HL-60 (cell line): Measurements from ENCODE around the gene CBX4.
A peak's percentile ranks its signal among the peaks of the same experiment; 100 is the strongest.

Experiments used
- DNase-seq, 2 experiments: peaks; one replicate each; pipeline ENCODE4 v3.0.0-alpha.2; 2010 to 2020; ENCODE audit warnings: low read depth in 1 of 2, low spot score in 1 of 2
- H3K27ac ChIP-seq: fragments of 250-450 bp; sonication (Bioruptor Pico); replicated peaks from 2 replicates; pipeline ENCODE4 v1.5.1; 2020; ENCODE audit warnings: mild to moderate bottlenecking, moderate library complexity
- H3K27me3 ChIP-seq: fragments of 250-450 bp; sonication (Bioruptor Pico); 2 replicates; pipeline ENCODE4 v1.5.1; 2021; ENCODE audit warnings: mild to moderate bottlenecking, moderate library complexity; ENCODE audit not compliant: insufficient read depth, poor library complexity, severe bottlenecking
- H3K4me3 ChIP-seq: replicated peaks from 2 replicates; pipeline ENCODE4 v1.5.1; 2011; ENCODE audit warnings: mild to moderate bottlenecking, control low read depth, low read length; ENCODE audit not compliant: insufficient read depth
- CTCF ChIP-seq: IDR thresholded peaks from one replicate; pipeline ENCODE4 v1.5.1; 2011; ENCODE audit warnings: low read length, control low read depth, inconsistent platforms; ENCODE audit not compliant: insufficient read depth
- GABPA ChIP-seq: IDR thresholded peaks from 2 replicates; pipeline ENCODE4 v1.6.1; 2012; ENCODE audit warnings: low read depth
- POLR2AphosphoS5 ChIP-seq: IDR thresholded peaks from 2 replicates; pipeline ENCODE4 v1.6.1; 2012; ENCODE audit warnings: low read depth
- REST ChIP-seq: IDR thresholded peaks from 2 replicates; pipeline ENCODE4 v1.6.1; 2012; ENCODE audit warnings: low read depth; ENCODE audit not compliant: insufficient replicate concordance
- SPI1 ChIP-seq: IDR thresholded peaks from 2 replicates; pipeline ENCODE4 v1.6.1; 2012; ENCODE audit warnings: low read depth, mild to moderate bottlenecking, borderline replicate concordance
- long read RNA-seq: library from polyadenylated mRNA; unstranded; transcript quantifications from one replicate; pipeline ENCODE4 v2.0.0, GENCODE V29; 2020

Gene CBX4
- long read RNA-seq, partial matches to known transcripts: 0 of 9 reads
- long read RNA-seq, other reads (novel, unspliced or antisense): 9 of 9 reads

GRCh38 chr17:79839356-79840268 is at the start of gene CBX4:
Gene CBX4, minus strand, starts transcription at chr17:79839440. Its CDS starts 189 bp downstream, at chr17:79839251.
- no peak for TF ChIP-seq GABPA
- no peak for TF ChIP-seq SPI1
- peak; percentile 23 for TF ChIP-seq CTCF
- peak; percentile 52; the same call in 1 of the 2 replicates for TF ChIP-seq POLR2AphosphoS5
- peak; percentile 85 to 92 for DNase-seq
- Histone ChIP-seq H3K27me3 (peaks cover 41% of the 10 kb centered on the region), H3K4me3 (peak within 1 kb of the TSS; percentile 78), H3K27ac (peak within 1 kb of the TSS; percentile 96)

- no peaks in the 10 kb centered on the region for H3K27me3 ChIP-seq
- TF ChIP-seq CTCF: no peak
- no peak for TF ChIP-seq REST
- TF ChIP-seq GABPA: no peak
- no peak for TF ChIP-seq POLR2AphosphoS5
- H3K27ac ChIP-seq: no peak overlapping the region
- no peak overlapping the region for H3K4me3 ChIP-seq
- no peak for DNase-seq
These were observed 48.8 kb upstream of the CBX4 start for GRCh38 chr17:79888009-79888540.

GRCh38 chr17:79887451-79887991 is 48.3 kb upstream of the CBX4 start:
- Histone ChIP-seq H3K27ac (no peak overlapping the region), H3K27me3 (no peaks in the 10 kb centered on the region), H3K4me3 (no peak overlapping the region)
- no peak for DNase-seq
- TF ChIP-seq POLR2AphosphoS5: no peak
- no peak for TF ChIP-seq GABPA
- TF ChIP-seq REST: no peak
- no peak for TF ChIP-seq SPI1
- no peak for TF ChIP-seq CTCF
